BJ (cell line): ENCODE data around the gene SIDT1. TPM values are rescaled to one million over a fixed set of nuclear protein-coding genes. Genes with fewer than 3 reads are reported as not detected.

ENCODE experiments used
- CTCF ChIA-PET: fragments of 350-600 bp; formaldehyde crosslinking; extraction: SDS; loops from one replicate; lab custom pipeline; 2021; ENCODE audit warnings: antibody characterized with exemption, inconsistent platforms; lab: Yijun Ruan, JAX
- POLR2A ChIA-PET: fragments of 300-600 bp; sonication (Branson Sonifier 250); formaldehyde crosslinking; extraction: SDS; loops from one replicate; lab custom pipeline; 2021; ENCODE audit warnings: antibody characterized with exemption; lab: Charles Lee
- DNase-seq: peaks from one replicate; pipeline ENCODE4 v3.0.0-alpha.2; 2011; ENCODE audit warnings: low read depth
- H3K27me3 ChIP-seq: 2 replicates; pipeline ENCODE4 v1.6.0; 2011; ENCODE audit warnings: low read length; ENCODE audit not compliant: control insufficient read depth, insufficient read depth
- H3K36me3 ChIP-seq: 2 replicates; pipeline ENCODE4 v1.5.1; 2011; ENCODE audit warnings: low read length; ENCODE audit not compliant: control insufficient read depth, insufficient read depth
- H3K4me3 ChIP-seq: 2 replicates; pipeline ENCODE4 v1.5.1; 2011; ENCODE audit warnings: low read depth, mild to moderate bottlenecking, control low read depth, low read length
- CTCF ChIP-seq: IDR thresholded peaks from 2 replicates; pipeline ENCODE4 v1.5.1; 2011; ENCODE audit warnings: low read depth, mild to moderate bottlenecking, control low read depth, inconsistent platforms, low read length, moderate library complexity; ENCODE audit not compliant: insufficient read depth
- polyA plus RNA-seq: library from polyadenylated mRNA; depleted of rRNA; stranded (reverse); fragments of >200 nt; gene quantifications from 2 replicates; pipeline ENCODE4 v1.2.3, GENCODE V29; 2011

SIDT1 gene
- polyA plus RNA-seq, 1 experiment, result not detected

GRCh38 chr3:113498221-113499005 is 33.9 kb upstream of the SIDT1 start:
- no peak for DNase-seq
- CTCF ChIA-PET, result interaction anchor here (0.6 to 1.4 kb wide), 7 partner anchors 9 to 497 kb away, joined by 3 to 5 read pairs (median 3); no protein-coding TSS in a partner anchor

DNA sequence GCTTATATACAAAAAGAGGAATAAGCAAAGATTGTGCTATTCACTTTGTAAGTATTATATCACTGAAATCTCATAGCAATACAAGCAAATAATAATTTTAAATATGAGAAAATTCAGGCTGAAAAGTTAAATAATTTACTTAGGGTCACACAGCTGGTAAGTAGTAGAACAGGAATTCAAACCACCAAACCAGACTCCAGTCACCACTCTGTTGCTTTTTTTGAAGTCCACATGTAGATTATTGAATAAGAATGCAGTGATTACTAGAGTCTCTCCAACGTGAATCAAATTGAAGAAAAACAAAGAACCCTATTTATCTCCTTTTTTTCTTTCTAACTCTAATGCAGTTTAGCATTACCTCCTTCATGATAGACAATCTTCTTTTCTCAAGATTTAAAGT is 33.3 kb upstream of the SIDT1 start:
- no peak for TF ChIP-seq CTCF
- peaks cover 2% of the 10 kb centered on the region; the same call in 1 of the 2 replicates for H3K36me3 ChIP-seq
- DNase-seq, result no peak
- no peak overlapping the region for H3K4me3 ChIP-seq
- ChIA-PET CTCF (interaction anchor here (0.7 to 1.4 kb wide), 4 partner anchors 8 to 497 kb away, joined by 3 to 5 read pairs (median 3); no protein-coding TSS in a partner anchor), POLR2A (no interaction called here)
- no peaks in the 10 kb centered on the region for H3K27me3 ChIP-seq

More at GRCh38 chr3:113498221-113499005, 33.9 kb upstream of the SIDT1 start:
- Histone ChIP-seq H3K4me3 (no peak overlapping the region), H3K27me3 (no peaks in the 10 kb centered on the region), H3K36me3 (peaks cover 2% of the 10 kb centered on the region; the same call in 1 of the 2 replicates)
- POLR2A ChIA-PET, result no interaction called here
- TF ChIP-seq CTCF, result no peak

GRCh38 chr3:113501597-113501996 is 30.8 kb upstream of the SIDT1 start:
- TF ChIP-seq CTCF, result no peak
- ChIA-PET CTCF (no interaction called here), POLR2A (no interaction called here)
- Histone ChIP-seq H3K36me3 (peaks cover 2% of the 10 kb centered on the region; the same call in 1 of the 2 replicates), H3K4me3 (no peak overlapping the region), H3K27me3 (no peaks in the 10 kb centered on the region)
- DNase-seq, result no peak

- no peak overlapping the region for H3K4me3 ChIP-seq
- H3K27me3 ChIP-seq, result no peaks in the 10 kb centered on the region
- ChIA-PET POLR2A (no interaction called here), CTCF (no interaction called here)
- no peak for TF ChIP-seq CTCF
- DNase-seq, result no peak
- H3K36me3 ChIP-seq, result peaks cover 2% of the 10 kb centered on the region; the same call in 1 of the 2 replicates
Measured at GRCh38 chr3:113505867-113506266, 26.5 kb upstream of the SIDT1 start.

GRCh38 chr3:113507501-113508067 is 24.8 kb upstream of the SIDT1 start:
- no peaks in the 10 kb centered on the region; the same call in 1 of the 2 replicates for H3K36me3 ChIP-seq
- no peak overlapping the region for H3K4me3 ChIP-seq
- ChIA-PET POLR2A (no interaction called here), CTCF (interaction anchor here (1.4 to 1.5 kb wide), 2 partner anchors 9 to 70 kb away, joined by 3 to 4 read pairs; no protein-coding TSS in a partner anchor)
- no peaks in the 10 kb centered on the region for H3K27me3 ChIP-seq
- TF ChIP-seq CTCF, result no peak
- DNase-seq, result no peak
